ENCODE results near the gene PNKD.

- TF ChIP-seq CTCF (IDR thresholded peaks at IDR 0.05) (no peak), POLR2A (IDR thresholded peaks at IDR 0.05) (no peak)
These were observed 53.5 kb downstream of the PNKD start for GRCh38 chr2:218323526-218324472.

Measured in Peyer's patch (tissue), 4 donors.